ENCODE data around the gene VWC2L. TPM values are rescaled to one million over a fixed set of nuclear protein-coding genes. Genes with fewer than 3 reads are reported as not detected.

Gene VWC2L
- total and polyA plus RNA-seq, 2 of the 8 experiments (the other 6 are each of a cell fraction or from before 2014, with no cell fraction given) = not detected

DNA sequence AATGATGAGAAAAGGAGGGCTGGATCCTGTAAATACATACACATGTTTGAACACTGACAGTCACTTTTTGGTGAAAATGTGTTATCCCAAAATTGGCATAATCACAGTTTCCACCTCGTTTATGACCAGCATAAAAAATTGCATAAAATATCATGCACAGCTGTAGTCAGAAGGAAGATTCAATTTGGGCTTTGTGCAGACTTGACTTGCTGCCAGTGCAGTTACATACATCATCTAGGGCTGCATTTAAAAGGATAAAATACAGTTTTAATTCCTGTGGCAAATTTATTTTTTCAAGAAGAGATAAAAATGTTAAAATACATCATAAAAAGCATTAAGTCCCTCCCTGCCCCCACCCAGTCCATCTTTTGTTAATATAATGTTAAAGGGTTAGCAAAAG lies 103.8 kb downstream of the VWC2L start:
- ChIA-PET CTCF (ENCODE audit: partially characterized antibody) (interaction anchor here (1.2 kb wide), 2 partner anchors 28 to 73 kb away, joined by 3 to 4 read pairs; no protein-coding TSS in a partner anchor), POLR2A (ENCODE audit: partially characterized antibody) (no interaction called here)
- no peaks in the 10 kb centered on the region for H3K79me2 ChIP-seq (ENCODE audit: control insufficient read depth in 1 of 2, insufficient read depth in 2 of 2, low read length in 2 of 2)
- no peak overlapping the region for H3K18ac ChIP-seq (ENCODE audit: extremely low read depth, low read length)
- H3K23ac ChIP-seq (ENCODE audit: insufficient read length) = no peak overlapping the region
- no peaks in the 10 kb centered on the region for H4K20me1 ChIP-seq (replicated peaks in 1 of 2; ENCODE audit: control insufficient read depth in 1 of 2, insufficient read depth in 2 of 2, low read length in 2 of 2)
- H3K27ac ChIP-seq (ENCODE audit: low read depth, low read length) = no peak overlapping the region
- H4K5ac ChIP-seq (ENCODE audit: insufficient read length, low read depth, low read length) = no peak overlapping the region
- DNase-seq (ENCODE audit: low read depth in 1 of 2, low spot score in 2 of 2) (no peak), FAIRE-seq (no peak)
- no peaks in the 10 kb centered on the region for H3K4me1 ChIP-seq (replicated peaks in 1 of 4; ENCODE audit: control insufficient read depth in 3 of 4, insufficient read depth in 4 of 4, low read length in 3 of 4)
- no peak overlapping the region for H3K4me2 ChIP-seq (ENCODE audit: insufficient read depth in 1 of 2, low read depth in 2 of 2, low read length in 2 of 2)
- H3K4me3 ChIP-seq (ENCODE audit: extremely low read depth in 1 of 4, insufficient read depth in 2 of 4, low read depth in 3 of 4, low read length in 4 of 4) = no peak overlapping the region
- H2AK5ac ChIP-seq (ENCODE audit: low read depth, low read length) = no peak overlapping the region
- H3K56ac ChIP-seq (replicated peaks; ENCODE audit: insufficient read length, low read depth, low read length) = no peak overlapping the region
- no peak overlapping the region for H4K91ac ChIP-seq (replicated peaks; ENCODE audit: insufficient read length, low read length)
- H3K23me2 ChIP-seq (ENCODE audit: low read depth, low read length) = no peaks in the 10 kb centered on the region
- H3K79me1 ChIP-seq (ENCODE audit: low read depth, low read length) = no peaks in the 10 kb centered on the region
- no peak overlapping the region for H2BK5ac ChIP-seq (ENCODE audit: low read depth, low read length)
- H2BK12ac ChIP-seq (ENCODE audit: low read depth, low read length) = no peak overlapping the region
- 88% methylated on average over 1 of the region's 1 CpG; no CpG with 5 or more reads in 1 of the 2 experiments for WGBS, 2 experiments (ENCODE audit: extremely low coverage in 1 of 2, insufficient coverage in 1 of 2, insufficient read length in 1 of 2, insufficient replicate concordance in 2 of 2, low coverage in 1 of 2, low lambda C conversion rate in 2 of 2, missing lambda C conversion rate in 1 of 2)
- no peak overlapping the region for H2BK20ac ChIP-seq (ENCODE audit: low read length)
- no peak overlapping the region for H3K9ac ChIP-seq (replicated peaks in 1 of 4; ENCODE audit: extremely low read depth in 1 of 4, low read depth in 3 of 4, low read length in 3 of 4)
- no peak overlapping the region for H2BK120ac ChIP-seq (replicated peaks; ENCODE audit: low read depth, low read length)
- no peak overlapping the region for H2AFZ ChIP-seq (ENCODE audit: low read length)
- no peak overlapping the region for H3K4ac ChIP-seq (replicated peaks; ENCODE audit: insufficient read length, low read depth, low read length)
- no peaks in the 10 kb centered on the region for H3K27me3 ChIP-seq (replicated peaks in 1 of 4; ENCODE audit: control insufficient read depth in 3 of 4, extremely low read depth in 1 of 4, insufficient read depth in 3 of 4, low read length in 3 of 4)
- no peaks in the 10 kb centered on the region for H3K9me3 ChIP-seq (ENCODE audit: insufficient read depth in 2 of 2, low read depth in 1 of 2, low read length in 1 of 2)
- H4K8ac ChIP-seq (ENCODE audit: extremely low read depth, insufficient read depth, low read length) = no peak overlapping the region
- no peaks in the 10 kb centered on the region for H3K36me3 ChIP-seq (ENCODE audit: control insufficient read depth in 2 of 4, insufficient read depth in 4 of 4, low read length in 3 of 4)
- no peak overlapping the region for H3K14ac ChIP-seq (ENCODE audit: insufficient read length)
- H2BK15ac ChIP-seq (ENCODE audit: low read length) = no peak overlapping the region
- TF ChIP-seq TCF12 (IDR thresholded peaks at IDR 0.05; ENCODE audit: low read depth, low read length) = no peak
- TF ChIP-seq, protein P1, sequence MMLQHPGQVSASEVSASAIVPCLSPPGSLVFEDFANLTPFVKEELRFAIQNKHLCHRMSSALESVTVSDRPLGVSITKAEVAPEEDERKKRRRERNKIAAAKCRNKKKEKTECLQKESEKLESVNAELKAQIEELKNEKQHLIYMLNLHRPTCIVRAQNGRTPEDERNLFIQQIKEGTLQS (IDR thresholded peaks at IDR 0.05; ENCODE audit: insufficient read depth, low read depth, low read length) = no peak
- TF ChIP-seq CHD1 (IDR thresholded peaks at IDR 0.05; ENCODE audit: low read depth, low read length) = no peak
- TF ChIP-seq SP2 (IDR thresholded peaks at IDR 0.05; ENCODE audit: low read length) = no peak
- no peak for TF ChIP-seq SAP30 (IDR thresholded peaks at IDR 0.05; ENCODE audit: insufficient read depth, insufficient replicate concordance, low read length)
- TF ChIP-seq E2F6 (IDR thresholded peaks at IDR 0.05) = no peak
- TF ChIP-seq POU5F1 (IDR thresholded peaks at IDR 0.05; ENCODE audit: low read depth, low read length) = no peak
- TF ChIP-seq EGR1 (IDR thresholded peaks at IDR 0.05; ENCODE audit: borderline replicate concordance, low read depth, low read length) = no peak
- TF ChIP-seq RFX5 (IDR thresholded peaks at IDR 0.05; ENCODE audit: borderline replicate concordance, low read depth, low read length) = no peak

Data from H1 (cell line).